ENCODE results near the gene RTP4. TPM values are rescaled to one million over a fixed set of nuclear protein-coding genes. Genes with fewer than 3 reads are reported as not detected.

RTP4 gene
- total RNA-seq, 1 experiment from 2014 or later, result not detected

- no peak for TF ChIP-seq HMGA2 (CRISPR knock-in tag; IDR thresholded peaks at IDR 0.05)
- TF ChIP-seq ZMAT4 (CRISPR knock-in tag; IDR thresholded peaks at IDR 0.05), result no peak
- TF ChIP-seq ARID4B (CRISPR knock-in tag; IDR thresholded peaks at IDR 0.05; ENCODE audit: borderline replicate concordance), result no peak
- TF ChIP-seq NFYB (CRISPR knock-in tag; conservative IDR thresholded peaks at IDR 0.05; ENCODE audit: low read depth), result no peak
- TF ChIP-seq E2F1 (CRISPR knock-in tag; IDR thresholded peaks at IDR 0.05), result no peak
- no peak for TF ChIP-seq ZNF232 (CRISPR knock-in tag; IDR thresholded peaks at IDR 0.05)
These were observed 6.3 kb upstream of the RTP4 start (continued) for GRCh38 chr3:187361835-187362234.

- 0 out of 2 replicates have a peak, but pooled peaks have one; percentile 27 for TF ChIP-seq FOXP1 (CRISPR knock-in tag; IDR thresholded peaks at IDR 0.05; ENCODE audit: borderline replicate concordance)
- no peak for TF ChIP-seq IRF1 (CRISPR knock-in tag; IDR thresholded peaks at IDR 0.05)
- TF ChIP-seq ZNF317 (CRISPR knock-in tag; IDR thresholded peaks at IDR 0.05; ENCODE audit: borderline replicate concordance, low read depth), result no peak
- Mint-ChIP-seq H3K4me3 (no peak overlapping the region), H3K4me1 (peaks cover 32% of the 10 kb centered on the region), H3K9me3 (peaks cover 8% of the 10 kb centered on the region), H3K27ac (no peak overlapping the region), H3K36me3 (peaks cover 11% of the 10 kb centered on the region), H3K27me3 (ENCODE audit: low read depth) (peaks cover 13% of the 10 kb centered on the region)
- no peak for DNase-seq (ENCODE audit: low spot score)
- ATAC-seq, result no peak
- CTCF ChIA-PET, result no interaction called here
- POLR2A ChIA-PET, result no interaction called here
These were observed 553 bp upstream of the RTP4 start for GRCh38 chr3:187367561-187368103.

- Mint-ChIP-seq H3K27ac (no peak overlapping the region), H3K4me1 (peaks cover 20% of the 10 kb centered on the region), H3K9me3 (peaks cover 8% of the 10 kb centered on the region), H3K27me3 (ENCODE audit: low read depth) (peaks cover 13% of the 10 kb centered on the region), H3K4me3 (no peak overlapping the region), H3K36me3 (peaks cover 11% of the 10 kb centered on the region)
- ChIA-PET CTCF (no interaction called here), POLR2A (no interaction called here)
- ATAC-seq (no peak), DNase-seq (ENCODE audit: low spot score) (no peak)
- no peak for TF ChIP-seq ZNF263 (CRISPR knock-in tag; IDR thresholded peaks at IDR 0.05; ENCODE audit: low read depth)
- TF ChIP-seq NR3C1 (CRISPR knock-in tag; conservative IDR thresholded peaks at IDR 0.05; ENCODE audit: low read depth), result no peak
- TF ChIP-seq GRHL2 (CRISPR knock-in tag; IDR thresholded peaks at IDR 0.05; ENCODE audit: insufficient replicate concordance, severe bottlenecking), result no peak
- no peak for TF ChIP-seq SP1 (CRISPR knock-in tag; conservative IDR thresholded peaks at IDR 0.05)
- TF ChIP-seq ZNF671 (CRISPR knock-in tag; IDR thresholded peaks at IDR 0.05), result no peak
- TF ChIP-seq AR (CRISPR knock-in tag; IDR thresholded peaks at IDR 0.05), result no peak
- TF ChIP-seq TP53 (CRISPR knock-in tag; IDR thresholded peaks at IDR 0.05), result no peak
- TF ChIP-seq FOXK1 (CRISPR knock-in tag; IDR thresholded peaks at IDR 0.05), result no peak
- TF ChIP-seq HMGXB4 (CRISPR knock-in tag; IDR thresholded peaks at IDR 0.05), result no peak
- TF ChIP-seq ZNF396 (CRISPR knock-in tag; IDR thresholded peaks at IDR 0.05; ENCODE audit: borderline replicate concordance), result no peak
- no peak for TF ChIP-seq STAT6 (CRISPR knock-in tag; conservative IDR thresholded peaks at IDR 0.05; ENCODE audit: low read depth)
These were observed 883 bp downstream of the RTP4 start for GRCh38 chr3:187369089-187369447.

All from WTC11 (cell line).